ENCODE results near the gene SLC52A3. TPM values are rescaled to one million over a fixed set of nuclear protein-coding genes. Genes with fewer than 3 reads are reported as not detected.

SLC52A3 gene
- total and polyA plus RNA-seq, 8 donors = 0.67 to 2.9 (median 1.4) TPM

DNA sequence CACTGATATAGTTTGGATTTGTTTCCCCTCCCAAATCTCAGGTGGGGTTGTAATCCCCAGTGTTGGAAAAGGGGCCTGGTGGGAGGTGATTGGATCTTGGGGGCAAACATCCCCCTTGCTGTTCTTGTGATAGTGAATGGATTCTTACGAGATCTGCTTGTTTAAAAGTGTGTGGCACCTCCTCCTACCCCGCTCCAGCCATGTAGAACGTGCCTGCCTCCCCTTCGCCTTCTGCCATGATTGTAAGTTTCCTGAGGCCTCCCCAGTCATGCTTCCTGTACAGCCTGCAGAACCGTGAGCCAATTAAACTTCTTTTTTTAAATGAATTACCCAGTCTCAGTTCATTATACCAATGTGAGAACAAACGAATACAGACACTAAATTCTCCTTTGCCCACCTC, 26.7 kb downstream of the SLC52A3 start:
- H3K27me3 ChIP-seq = no peaks in the 10 kb centered on the region
- FAIRE-seq (no peak), DNase-seq (no peak), ATAC-seq (no peak)
- H3K27ac ChIP-seq = no peak overlapping the region
- no peaks in the 10 kb centered on the region for H3K36me3 ChIP-seq
- TF ChIP-seq, protein P1, sequence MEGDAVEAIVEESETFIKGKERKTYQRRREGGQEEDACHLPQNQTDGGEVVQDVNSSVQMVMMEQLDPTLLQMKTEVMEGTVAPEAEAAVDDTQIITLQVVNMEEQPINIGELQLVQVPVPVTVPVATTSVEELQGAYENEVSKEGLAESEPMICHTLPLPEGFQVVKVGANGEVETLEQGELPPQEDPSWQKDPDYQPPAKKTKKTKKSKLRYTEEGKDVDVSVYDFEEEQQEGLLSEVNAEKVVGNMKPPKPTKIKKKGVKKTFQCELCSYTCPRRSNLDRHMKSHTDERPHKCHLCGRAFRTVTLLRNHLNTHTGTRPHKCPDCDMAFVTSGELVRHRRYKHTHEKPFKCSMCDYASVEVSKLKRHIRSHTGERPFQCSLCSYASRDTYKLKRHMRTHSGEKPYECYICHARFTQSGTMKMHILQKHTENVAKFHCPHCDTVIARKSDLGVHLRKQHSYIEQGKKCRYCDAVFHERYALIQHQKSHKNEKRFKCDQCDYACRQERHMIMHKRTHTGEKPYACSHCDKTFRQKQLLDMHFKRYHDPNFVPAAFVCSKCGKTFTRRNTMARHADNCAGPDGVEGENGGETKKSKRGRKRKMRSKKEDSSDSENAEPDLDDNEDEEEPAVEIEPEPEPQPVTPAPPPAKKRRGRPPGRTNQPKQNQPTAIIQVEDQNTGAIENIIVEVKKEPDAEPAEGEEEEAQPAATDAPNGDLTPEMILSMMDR (IDR thresholded peaks at IDR 0.05) = no peak
- 59 to 68% methylated on average over 6 of the region's 6 CpGs for WGBS, 2 donors
- H3K9me3 ChIP-seq = no peaks in the 10 kb centered on the region
- H3K4me1 ChIP-seq = no peaks in the 10 kb centered on the region
- no peak overlapping the region for H3K4me3 ChIP-seq
- intact Hi-C loops (cut with DNase I) = no loop called here

DNA sequence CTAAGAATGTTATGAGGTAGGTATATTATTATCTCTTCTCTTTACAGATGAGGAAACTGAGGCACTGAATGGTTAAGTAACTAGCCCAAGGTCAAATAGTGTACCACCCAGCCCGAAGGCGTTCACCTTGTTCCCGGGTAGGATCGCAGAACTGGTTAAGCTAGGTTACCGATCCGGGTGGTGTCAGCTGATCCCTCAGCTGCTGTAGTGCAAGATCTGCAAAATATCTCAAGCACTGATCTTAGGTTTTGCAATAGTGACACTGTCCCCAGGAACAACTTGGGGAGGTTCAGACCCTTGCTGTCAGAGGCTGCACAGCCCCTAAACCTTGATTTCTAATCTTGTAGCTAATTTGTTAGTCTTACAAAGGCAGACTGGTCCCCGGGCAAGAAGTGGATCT, 28.1 kb downstream of the SLC52A3 start:
- intact Hi-C loops (cut with DNase I) = no loop called here
- H3K27ac ChIP-seq = no peak overlapping the region
- TF ChIP-seq, protein P1 (IDR thresholded peaks at IDR 0.05) = no peak
- FAIRE-seq = no peak
- no peaks in the 10 kb centered on the region for H3K27me3 ChIP-seq
- H3K4me3 ChIP-seq = no peak overlapping the region
- DNase-seq = no peak
- WGBS, 2 donors = 18 to 21% methylated on average over 7 of the region's 7 CpGs
- H3K9me3 ChIP-seq = no peaks in the 10 kb centered on the region
- no peaks in the 10 kb centered on the region for H3K4me1 ChIP-seq
- no peaks in the 10 kb centered on the region for H3K36me3 ChIP-seq
- no peak for ATAC-seq

DNA sequence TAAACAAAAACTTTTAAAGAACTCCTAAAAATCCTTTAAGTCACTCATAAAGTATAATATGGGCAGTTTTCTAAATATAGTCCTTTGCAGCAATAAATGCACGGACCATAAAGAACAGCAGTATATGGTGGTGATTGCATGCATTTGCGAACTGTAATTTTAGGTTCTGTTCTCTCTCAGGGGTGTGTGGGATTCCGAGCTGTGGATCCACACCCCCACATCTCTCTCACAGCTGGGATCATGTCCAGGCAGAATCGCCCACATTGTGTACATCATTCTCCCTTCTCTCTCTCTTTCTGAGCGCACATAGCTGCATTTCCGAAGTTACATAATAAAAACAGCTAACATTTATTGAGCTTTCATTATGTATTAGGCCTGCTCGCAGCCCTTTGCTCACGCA, 28.6 kb downstream of the SLC52A3 start:
- 61 to 75% methylated on average over 8 of the region's 8 CpGs for WGBS, 2 donors
- intact Hi-C loops (cut with DNase I) = loop anchor here in 1 of 3 donors (10.0 kb wide), 1 partner anchor 375 kb away; no protein-coding TSS in a partner anchor
- FAIRE-seq (no peak), DNase-seq (no peak), ATAC-seq (no peak)
- no peak overlapping the region for H3K27ac ChIP-seq
- no peaks in the 10 kb centered on the region for H3K9me3 ChIP-seq
- no peaks in the 10 kb centered on the region for H3K36me3 ChIP-seq
- no peak overlapping the region for H3K4me3 ChIP-seq
- TF ChIP-seq, protein P1 (IDR thresholded peaks at IDR 0.05) = no peak
- no peaks in the 10 kb centered on the region for H3K4me1 ChIP-seq
- no peaks in the 10 kb centered on the region for H3K27me3 ChIP-seq

DNA sequence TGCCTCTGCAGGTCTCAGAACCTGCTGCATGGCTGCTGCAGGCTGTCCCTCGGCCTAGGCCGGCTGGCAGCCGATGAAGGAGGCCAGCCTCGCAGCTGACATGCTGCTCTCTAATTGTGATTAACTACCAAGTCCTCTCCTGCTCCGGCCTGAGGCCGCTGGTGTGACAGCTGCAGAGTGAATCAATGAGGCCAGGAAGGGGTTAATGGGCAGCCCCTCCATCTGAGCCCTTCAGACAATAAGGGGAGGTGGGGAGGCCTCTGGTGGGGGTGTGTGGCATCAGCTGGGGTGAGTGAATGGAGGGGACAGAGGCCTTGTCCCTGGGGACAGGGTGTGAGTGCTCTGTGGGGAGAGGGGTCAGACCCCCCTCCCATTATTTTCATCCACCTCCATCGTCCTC, 34.4 kb downstream of the SLC52A3 start:
- ATAC-seq = no peak
- Histone ChIP-seq H3K9me3 (no peaks in the 10 kb centered on the region), H3K4me1 (no peaks in the 10 kb centered on the region), H3K36me3 (no peaks in the 10 kb centered on the region), H3K4me3 (no peak overlapping the region), H3K27ac (no peak overlapping the region), H3K27me3 (no peaks in the 10 kb centered on the region)
- FAIRE-seq = no peak
- DNase-seq = no peak
- intact Hi-C loops (cut with DNase I) = loop anchor here in 1 of 3 donors (5.0 to 10.0 kb wide), 2 partner anchors 172 to 369 kb away; no protein-coding TSS in a partner anchor
- 54 to 61% methylated on average over 7 of the region's 7 CpGs for WGBS, 2 donors
- TF ChIP-seq, protein P1 (IDR thresholded peaks at IDR 0.05) = no peak

DNA sequence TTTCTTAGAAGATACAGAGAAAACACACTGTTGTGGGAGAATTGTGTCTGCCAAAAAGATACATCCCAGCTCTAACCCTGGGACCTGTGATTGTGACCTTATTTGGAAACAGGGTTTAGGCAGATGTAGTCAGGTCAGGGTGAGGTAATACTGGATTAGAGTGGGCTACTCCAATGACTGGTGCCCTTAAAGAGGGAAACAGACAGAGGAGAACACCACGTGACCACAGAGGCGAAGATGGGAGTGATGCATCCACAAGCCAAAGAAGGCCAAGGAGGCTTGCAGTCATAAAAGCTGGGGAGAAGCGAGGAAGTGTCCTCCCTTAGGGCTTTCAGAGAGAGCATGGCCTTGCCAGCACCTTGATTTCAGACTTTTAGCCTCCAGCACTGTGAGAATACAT, 35.6 kb downstream of the SLC52A3 start:
- H3K9me3 ChIP-seq = no peaks in the 10 kb centered on the region
- FAIRE-seq = no peak
- TF ChIP-seq, protein P1 (IDR thresholded peaks at IDR 0.05) = no peak
- no peak for DNase-seq
- H3K4me1 ChIP-seq = no peaks in the 10 kb centered on the region
- H3K4me3 ChIP-seq = no peak overlapping the region
- intact Hi-C loops (cut with DNase I) = loop anchor here in 1 of 3 donors (5.0 to 10.0 kb wide), 2 partner anchors 170 to 368 kb away; no protein-coding TSS in a partner anchor
- H3K27me3 ChIP-seq = peaks cover 0 to 6% (median 0%) of the 10 kb centered on the region in 4 donors
- ATAC-seq = no peak
- H3K27ac ChIP-seq = no peak overlapping the region
- no peaks in the 10 kb centered on the region for H3K36me3 ChIP-seq
- WGBS, 2 donors = 82 to 91% methylated on average over 3 of the region's 3 CpGs
